HFF-Myc (cell line): Measurements from ENCODE around the gene C1QC.

Source experiments
- DNase-seq: peaks from one replicate; pipeline ENCODE4 v3.0.0-alpha.2; 2011; ENCODE audit warnings: low read depth; ENCODE audit errors: extremely low read depth
- H3K4me3 ChIP-seq: replicated peaks from 2 replicates; pipeline ENCODE4 v1.5.1; 2011; ENCODE audit warnings: low read depth, mild to moderate bottlenecking, control low read depth, low read length
- CTCF ChIP-seq: IDR thresholded peaks from 2 replicates; pipeline ENCODE4 v1.5.1; 2012; ENCODE audit warnings: mild to moderate bottlenecking, low read depth, low read length, control low read depth; ENCODE audit errors: missing control alignments

Gene C1QC

GRCh38 chr1:22681556-22682276 lies 38.3 kb downstream of the C1QC start:
- no peak for TF ChIP-seq CTCF
- DNase-seq: no peak
- no peak overlapping the region for H3K4me3 ChIP-seq

GRCh38 chr1:22683547-22683946 lies 40.1 kb downstream of the C1QC start:
- TF ChIP-seq CTCF: no peak
- H3K4me3 ChIP-seq: no peak overlapping the region
- no peak for DNase-seq

GRCh38 chr1:22685591-22686059 lies 42.2 kb downstream of the C1QC start:
- no peak for DNase-seq
- no peak overlapping the region for H3K4me3 ChIP-seq
- TF ChIP-seq CTCF: no peak

DNA sequence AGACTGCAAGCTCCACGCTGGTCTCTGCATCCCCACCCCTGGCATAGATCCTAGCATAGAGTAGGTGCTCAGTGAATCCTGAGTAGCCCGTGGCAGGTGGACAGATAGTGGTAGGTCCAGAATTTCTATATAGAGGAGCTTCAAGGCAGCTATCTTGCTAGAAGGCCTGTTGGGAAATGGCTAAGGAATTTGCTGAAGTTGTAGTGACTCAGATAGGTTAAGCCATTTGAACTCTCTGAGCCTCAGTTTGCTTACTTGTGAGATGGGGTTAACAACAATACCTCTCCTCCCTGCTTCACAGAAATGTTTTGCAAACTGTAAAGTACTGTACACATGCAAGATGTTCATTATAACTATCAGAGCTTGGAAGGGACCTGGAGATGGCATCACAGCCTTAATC lies 43.8 kb downstream of the C1QC start:
- no peak overlapping the region for H3K4me3 ChIP-seq
- no peak for TF ChIP-seq CTCF
- no peak for DNase-seq

GRCh38 chr1:22688466-22688865 lies 45.0 kb downstream of the C1QC start:
- DNase-seq: no peak
- TF ChIP-seq CTCF: no peak
- no peak overlapping the region for H3K4me3 ChIP-seq

DNA sequence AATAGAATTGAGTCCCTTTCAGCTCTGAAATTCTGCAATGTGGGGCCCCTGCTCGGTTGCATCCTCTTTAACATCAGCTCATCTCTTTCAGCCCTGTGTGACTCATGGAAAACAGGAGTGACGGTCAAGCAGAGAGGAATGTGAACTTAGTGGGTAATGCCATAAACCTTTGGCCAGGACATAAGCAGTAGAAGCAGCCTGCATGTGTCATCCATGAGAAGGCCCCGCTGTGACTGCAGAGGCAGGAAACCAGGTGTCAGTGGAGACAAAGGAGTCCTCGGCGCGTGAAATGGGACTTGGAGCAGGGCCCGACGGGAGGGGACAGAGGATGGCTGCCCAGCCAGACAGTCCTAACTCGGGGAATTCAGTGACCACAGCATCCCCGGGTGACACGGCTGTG lies 46.1 kb downstream of the C1QC start:
- TF ChIP-seq CTCF: no peak
- peak; percentile 56 for DNase-seq
- H3K4me3 ChIP-seq: no peak overlapping the region

- TF ChIP-seq CTCF: no peak
- DNase-seq: no peak
Observed at GRCh38 chr1:22691031-22691753, 47.8 kb downstream of the C1QC start.

More at GRCh38 chr1:22691031-22691753, 47.8 kb downstream of the C1QC start:
- no peak overlapping the region for H3K4me3 ChIP-seq
